ENCODE results near the gene CIAO1. TPM values are rescaled to one million over a fixed set of nuclear protein-coding genes. Genes with fewer than 3 reads are reported as not detected.

CIAO1 gene
- total and polyA plus RNA-seq, 12 donors: 52.5 to 237 (median 134) TPM

GRCh38 chr2:96241227-96241626 lies 24.8 kb upstream of the CIAO1 start:
- H3K36me3 ChIP-seq (replicated peaks in 1 of 2): no peaks in the 10 kb centered on the region

GRCh38 chr2:96241900-96242611 lies 24.0 kb upstream of the CIAO1 start:
- intact Hi-C loops (cut with DNase I): no loop called here
- Histone ChIP-seq H3K27ac (peak overlapping the region; percentile 47 to 84 (median 69)), H3K4me1 (replicated peaks in 1 of 2) (peaks cover 0 to 31% of the 10 kb centered on the region in 2 donors), H3K27me3 (no peaks in the 10 kb centered on the region), H3K9me3 (replicated peaks in 1 of 3) (no peaks in the 10 kb centered on the region), H3K4me3 (no peak overlapping the region), H3K36me3 (replicated peaks in 1 of 2) (no peaks in the 10 kb centered on the region)
- TF ChIP-seq POLR2A (IDR thresholded peaks at IDR 0.05): no peak
- TF ChIP-seq CTCF (IDR thresholded peaks at IDR 0.05): no peak
- whole genome bisulfite sequencing, 4 donors: 57 to 69% (median 65%) methylated on average over 5 of the region's 5 CpGs
- peak in 6 of 7 donors; percentile 67 to 84 (median 74) for DNase-seq

More at GRCh38 chr2:96241227-96241626, 24.8 kb upstream of the CIAO1 start:
- 81 to 100% (median 88%) methylated on average over 2 of the region's 2 CpGs; no CpG with 5 or more reads in 1 of the 4 donors for WGBS, 4 donors
- TF ChIP-seq POLR2A (IDR thresholded peaks at IDR 0.05) (no peak), CTCF (IDR thresholded peaks at IDR 0.05) (no peak)
- Histone ChIP-seq H3K27me3 (no peaks in the 10 kb centered on the region), H3K27ac (peak overlapping the region in 2 of 5 donors; percentile 81 to 84), H3K9me3 (replicated peaks in 1 of 3) (no peaks in the 10 kb centered on the region), H3K4me3 (no peak overlapping the region), H3K4me1 (replicated peaks in 1 of 2) (peaks cover 0 to 25% of the 10 kb centered on the region in 2 donors)
- intact Hi-C loops (cut with DNase I): no loop called here
- DNase-seq: no peak

GRCh38 chr2:96243843-96244242 lies 22.2 kb upstream of the CIAO1 start:
- intact Hi-C loops (cut with DNase I): no loop called here
- Histone ChIP-seq H3K36me3 (replicated peaks in 1 of 2) (no peaks in the 10 kb centered on the region), H3K27me3 (no peaks in the 10 kb centered on the region), H3K4me1 (replicated peaks in 1 of 2) (peaks cover 0 to 36% of the 10 kb centered on the region in 2 donors), H3K27ac (no peak overlapping the region), H3K4me3 (no peak overlapping the region), H3K9me3 (replicated peaks in 1 of 3) (no peaks in the 10 kb centered on the region)
- DNase-seq: no peak
- 84 to 94% (median 90%) methylated on average over 5 of the region's 5 CpGs for WGBS, 4 donors
- TF ChIP-seq CTCF (IDR thresholded peaks at IDR 0.05): no peak

DNA sequence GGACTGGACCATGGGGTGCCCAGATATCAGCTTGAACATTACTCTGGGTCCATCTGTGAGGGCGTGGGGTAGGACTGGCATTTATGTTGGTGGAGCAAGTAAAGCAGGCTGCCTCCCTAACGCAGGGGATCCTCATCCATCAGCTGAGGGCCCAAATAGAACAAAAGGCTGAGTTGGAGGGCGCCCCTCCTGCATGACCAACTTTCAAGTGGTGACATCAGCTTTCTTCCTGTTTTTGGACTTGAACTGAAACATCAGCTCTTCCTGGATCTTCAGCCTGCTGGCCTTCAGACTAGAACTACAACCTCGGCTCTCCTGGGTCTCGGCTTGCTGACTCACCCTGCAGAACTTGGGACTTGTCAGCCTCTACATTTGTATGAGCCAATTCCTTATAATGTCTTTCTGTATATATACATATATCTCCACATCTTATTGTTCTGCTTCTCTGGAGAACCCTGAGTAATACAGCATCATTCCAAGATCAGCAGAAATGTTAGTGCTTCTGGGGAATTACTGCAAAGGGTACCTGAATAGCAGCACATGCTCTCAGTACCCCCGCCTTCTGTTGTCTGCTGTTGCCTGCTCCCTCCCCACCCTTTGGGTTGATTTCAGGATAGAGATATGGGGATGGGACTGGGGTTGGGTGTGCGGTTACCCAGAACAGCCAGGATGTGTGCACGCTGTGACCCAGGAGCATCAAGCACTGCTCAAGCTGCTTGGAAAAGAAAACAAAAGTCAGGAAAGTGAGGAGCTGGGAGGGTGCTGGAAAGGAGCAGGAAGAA lies 20.2 kb upstream of the CIAO1 start:
- intact Hi-C loops (cut with DNase I): loop anchor here in 1 of 2 donors (5.0 kb wide), 1 partner anchor 33 kb away; no protein-coding TSS in a partner anchor
- H3K27ac ChIP-seq: peak overlapping the region in 2 of 5 donors; percentile 4 to 81
- WGBS, 4 donors: 70 to 77% (median 76%) methylated on average over 8 of the region's 8 CpGs
- no peak overlapping the region for H3K4me3 ChIP-seq
- TF ChIP-seq POLR2A (IDR thresholded peaks at IDR 0.05) (no peak), CTCF (IDR thresholded peaks at IDR 0.05) (no peak)
- no peaks in the 10 kb centered on the region for H3K27me3 ChIP-seq
- DNase-seq: peak in 4 of 7 donors; percentile 48 to 66 (median 63)
- no peaks in the 10 kb centered on the region for H3K36me3 ChIP-seq (replicated peaks in 1 of 2)
- peaks cover 7 to 45% of the 10 kb centered on the region in 2 donors for H3K4me1 ChIP-seq (replicated peaks in 1 of 2)
- no peaks in the 10 kb centered on the region for H3K9me3 ChIP-seq (replicated peaks in 1 of 3)

Data from adrenal gland (tissue), 12 donors.